Activated CD8-positive, alpha-beta memory T cell treated with anti-CD3 and anti-CD28 coated beads, Interleukin-2, amount 50 U/mL, for 4 hours (primary cell): Measurements from ENCODE around the gene EPB41L4B.

Experiments used
- DNase-seq: peaks from one replicate; pipeline ENCODE4 v3.0.0-alpha.2; 2020

The EPB41L4B gene

GRCh38 chr9:109267555-109267954, 53.3 kb downstream of the EPB41L4B start:
- no peak for DNase-seq

- no peak for DNase-seq
Observed at GRCh38 chr9:109264877-109265587, 55.8 kb downstream of the EPB41L4B start.

GRCh38 chr9:109263358-109263757, 57.5 kb downstream of the EPB41L4B start:
- DNase-seq: no peak

GRCh38 chr9:109258481-109259302, 62.2 kb downstream of the EPB41L4B start:
- no peak for DNase-seq

- DNase-seq: no peak
Observed at GRCh38 chr9:109256336-109256735, 64.5 kb downstream of the EPB41L4B start.

- no peak for DNase-seq
Observed at GRCh38 chr9:109255394-109255793, 65.5 kb downstream of the EPB41L4B start.

GRCh38 chr9:109254317-109254716, 66.5 kb downstream of the EPB41L4B start:
- DNase-seq: no peak

- DNase-seq: no peak
Observed at GRCh38 chr9:109253637-109254284, 67.1 kb downstream of the EPB41L4B start.

GRCh38 chr9:109253241-109253636, 67.6 kb downstream of the EPB41L4B start:
- no peak for DNase-seq

GRCh38 chr9:109252291-109252690, 68.6 kb downstream of the EPB41L4B start:
- no peak for DNase-seq

- no peak for DNase-seq
Observed at GRCh38 chr9:109251776-109252106, 69.1 kb downstream of the EPB41L4B start.

GRCh38 chr9:109251080-109251775, 69.6 kb downstream of the EPB41L4B start:
- no peak for DNase-seq

GRCh38 chr9:109250771-109251079, 70.1 kb downstream of the EPB41L4B start:
- no peak for DNase-seq

GRCh38 chr9:109250311-109250741, 70.5 kb downstream of the EPB41L4B start:
- no peak for DNase-seq

- no peak for DNase-seq
Observed at GRCh38 chr9:109249615-109250014, 71.2 kb downstream of the EPB41L4B start.

- DNase-seq: no peak
Observed at GRCh38 chr9:109248133-109248581, 72.7 kb downstream of the EPB41L4B start.

- DNase-seq: no peak
Observed at GRCh38 chr9:109247228-109247627, 73.6 kb downstream of the EPB41L4B start.

GRCh38 chr9:109246533-109246932, 74.3 kb downstream of the EPB41L4B start:
- DNase-seq: no peak

- DNase-seq: no peak
Observed at GRCh38 chr9:109245310-109245897, 75.5 kb downstream of the EPB41L4B start.

- peak; percentile 64 for DNase-seq
Observed at GRCh38 chr9:109244179-109245132, 76.4 kb downstream of the EPB41L4B start.

GRCh38 chr9:109242741-109243140, 78.1 kb downstream of the EPB41L4B start:
- no peak for DNase-seq

GRCh38 chr9:109242014-109242413, 78.8 kb downstream of the EPB41L4B start:
- DNase-seq: no peak
